GM12878 (cell line): ENCODE measurements around the gene CARMIL3. TPM values are rescaled to one million over a fixed set of nuclear protein-coding genes. Genes with fewer than 3 reads are reported as not detected.
"Not testable (repeated sequence)": the region's sequence is repeated elsewhere in the genome, so short reads cannot be mapped to it uniquely, and the experiment has no call there.

Source experiments
- ATAC-seq: fragments of 200-7000 bp; cut with Tn5 transposase; 3 replicates; pipeline ENCODE4 v1.9.1; 2020; ENCODE audit warnings: mild to moderate bottlenecking, moderate library complexity
- BruUV-seq: library from RNA; stranded (reverse); fragments of 400-500 nt; replicated peaks from 2 replicates; lab custom pipeline; 2021; lab: Mats Ljungman, UMichigan
- CTCF ChIA-PET: fragments of 300-600 bp; sonication (Branson Sonifier 250); formaldehyde crosslinking; extraction: SDS; loops from one replicate; lab custom pipeline; 2021; ENCODE audit warnings: inconsistent platforms; lab: Yijun Ruan, JAX
- POLR2A ChIA-PET: fragments of 350-600 bp; formaldehyde crosslinking; extraction: SDS; loops from one replicate; lab custom pipeline; 2021; ENCODE audit warnings: inconsistent platforms; lab: Charles Lee
- RAD21 ChIA-PET: fragments of 300-600 bp; sonication (Branson Sonifier 250); formaldehyde crosslinking; loops from one replicate; lab custom pipeline; 2023; ENCODE audit warnings: antibody characterized with exemption; ENCODE audit not compliant: unreplicated experiment; lab: Charles Lee
- SMC1A ChIA-PET: fragments of 300-600 bp; sonication (Branson Sonifier 250); formaldehyde crosslinking; loops from one replicate; lab custom pipeline; 2023; ENCODE audit not compliant: unreplicated experiment, uncharacterized antibody; lab: Charles Lee
- DNase-seq: peaks from one replicate; pipeline ENCODE4 v3.0.0-alpha.2; 2011; ENCODE audit warnings: low read depth, low spot score
- FAIRE-seq: peaks from 3 replicates; lab custom pipeline; 2011; peaks lifted over from hg19 to GRCh38; lab: Jason Lieb, UNC
- H2AFZ ChIP-seq: 2 replicates; pipeline ENCODE4 v1.6.0; 2011; ENCODE audit warnings: low read depth, low read length, control low read depth; ENCODE audit not compliant: control insufficient read depth
- H3K27ac ChIP-seq: 2 replicates; pipeline ENCODE4 v1.5.1; 2011; ENCODE audit warnings: control low read depth; ENCODE audit not compliant: control insufficient read depth, insufficient read depth
- H3K27me3 ChIP-seq, 2 experiments: replicated peaks in 1 of 2; 2 replicates each; pipeline versions ENCODE4 v1.6.0 to v1.6.1; 2011; ENCODE audit warnings: low read length in 1 of 2; ENCODE audit not compliant: control insufficient read depth in 2 of 2, insufficient read depth in 2 of 2
- H3K36me3 ChIP-seq, 2 experiments: 2 replicates each; pipeline ENCODE4 v1.5.1; 2011; ENCODE audit warnings: low read length in 1 of 2; ENCODE audit not compliant: control insufficient read depth in 2 of 2, insufficient read depth in 2 of 2
- H3K4me1 ChIP-seq: 2 replicates; pipeline ENCODE4 v1.6.1; 2011; ENCODE audit warnings: mild to moderate bottlenecking, low read length, moderate library complexity, mixed read lengths; ENCODE audit not compliant: control insufficient read depth, insufficient read depth
- H3K4me2 ChIP-seq: 2 replicates; pipeline ENCODE4 v1.6.0; 2011; ENCODE audit warnings: control low read depth; ENCODE audit not compliant: control insufficient read depth, insufficient read depth
- H3K4me3 ChIP-seq: fragments of 200-600 bp; sonication (generic); 2 replicates; pipeline ENCODE4 v1.5.1; 2016
- H3K79me2 ChIP-seq: 2 replicates; pipeline ENCODE4 v1.6.0; 2011; ENCODE audit warnings: low read length; ENCODE audit not compliant: control insufficient read depth, insufficient read depth
- H3K9ac ChIP-seq: 2 replicates; pipeline ENCODE4 v1.8.0; 2011; ENCODE audit warnings: low read length, control low read depth, mixed read lengths; ENCODE audit not compliant: control insufficient read depth, insufficient read depth
- H3K9me3 ChIP-seq: replicated peaks from 3 replicates; pipeline ENCODE4 v1.5.1; 2011; ENCODE audit warnings: mild to moderate bottlenecking, low read length; ENCODE audit not compliant: control insufficient read depth, insufficient read depth
- H4K20me1 ChIP-seq: 2 replicates; pipeline ENCODE4 v1.6.0; 2011; ENCODE audit not compliant: control insufficient read depth, insufficient read depth
- IRF4 ChIP-seq: IDR thresholded peaks from 2 replicates; pipeline ENCODE4 v1.6.1; 2011; ENCODE audit warnings: low read depth, low read length
- NR2F1 ChIP-seq: fragments of 450-650 bp; conservative IDR thresholded peaks from 2 replicates; pipeline ENCODE4 v1.6.1; 2017; ENCODE audit warnings: mild to moderate bottlenecking
- WGBS: methylation state at CpG from one replicate; pipeline ENCODE4 v1.1.6; 2016; ENCODE audit warnings: low lambda C conversion rate; ENCODE audit not compliant: insufficient replicate concordance, insufficient coverage; ENCODE audit errors: missing lambda C conversion rate; 5-methylcytosine and 5-hydroxymethylcytosine counted together
- in situ Hi-C: fragments of 300-500 bp; cut with MboI; formaldehyde crosslinking; loops from 9 replicates; pipeline ENCODE4 v1.14.3; 2018; ENCODE audit warnings: mixed read lengths
- intact Hi-C: fragments of 100-400 bp; cut with micrococcal nuclease; formaldehyde crosslinking; loops from one replicate; pipeline ENCODE4 v1.14.2; 2022; ENCODE audit not compliant: unreplicated experiment
- polyA plus RNA-seq, 11 experiments: library from polyadenylated mRNA; depleted of rRNA in 4 of 11; unstranded in 6 of 11; stranded (reverse) in 5 of 11; fragments of >200 nt; fragmentation: Nextera tagmentation in 4 of 11; fragmentation: Illumina TruSeq in 1 of 11; extraction: Ambion mirVana in 4 of 11; extraction: Trizol in 1 of 11; gene quantifications; 1 replicate in 1 of 11; 2 replicates in 10 of 11; pipeline versions ENCODE4 v1.2.1 to v1.2.3, GENCODE V29; 2011 to 2016; ENCODE audit warnings: inconsistent platforms in 2 of 11, missing spikeins in 2 of 11, low read depth in 1 of 11
- total RNA-seq, 4 experiments: library from RNA; depleted of rRNA in 3 of 4; stranded (reverse); fragments of >200 nt in 3 of 4; fragmentation: Illumina TruSeq in 1 of 4; extraction: Trizol in 1 of 4; gene quantifications; 2 replicates each; pipeline versions ENCODE4 v1.2.1 to v1.2.3, GENCODE V29; 2013 to 2021
- TF ChIP-seq, protein P1 (sequence below): IDR thresholded peaks from 2 replicates; pipeline ENCODE4 v1.6.1; 2012; ENCODE audit warnings: low read depth, low read length, improper control_type of control experiment

Gene CARMIL3
- total and polyA plus RNA-seq, 10 of the 15 experiments (the other 5 are each of a cell fraction or from before 2014, with no cell fraction given), result 0.09 to 0.32 (median 0.25) TPM; not detected in 3

DNA sequence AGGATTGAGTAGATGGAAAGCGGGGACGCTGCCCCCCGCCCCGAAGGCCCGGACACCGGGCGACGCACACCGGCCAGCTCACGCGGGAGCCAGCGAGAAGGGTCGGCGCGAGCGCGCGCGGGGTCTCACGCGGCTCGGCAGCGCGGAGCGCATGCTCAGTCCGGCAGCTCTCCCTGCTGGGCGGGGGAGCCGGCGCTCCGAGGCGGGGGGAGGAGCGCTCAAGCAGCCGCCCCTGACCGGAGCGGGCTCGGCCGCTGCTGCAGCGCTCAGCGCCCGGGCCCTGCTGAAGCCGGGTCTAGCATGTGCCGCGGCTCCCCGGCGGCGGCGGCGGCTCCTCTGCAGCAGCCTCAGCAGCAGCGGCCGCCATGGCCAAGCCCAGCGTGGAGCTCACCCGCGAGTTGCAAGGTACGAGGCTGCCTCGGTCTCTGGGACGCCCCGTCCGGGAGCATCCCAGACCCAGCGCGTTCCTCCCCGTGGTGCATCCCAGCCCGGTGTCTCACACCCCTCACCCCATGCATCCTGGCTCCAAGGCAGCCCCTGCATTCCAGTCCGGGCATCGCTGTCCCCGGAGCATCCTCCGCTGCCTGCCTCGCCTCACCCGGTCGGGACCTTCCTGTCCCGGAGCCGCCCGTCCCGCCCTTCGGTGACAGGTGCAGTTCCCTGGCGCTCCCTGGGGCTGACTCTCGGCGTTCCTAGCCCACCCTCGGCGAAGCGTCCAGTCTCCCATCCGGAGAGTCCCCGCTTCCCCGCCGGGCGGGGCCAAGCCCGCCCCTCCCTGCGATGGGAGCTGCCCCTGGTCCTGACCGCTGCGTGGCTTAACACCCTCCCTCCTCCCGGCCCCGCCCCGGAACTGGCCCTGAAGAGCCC is at the start of gene CARMIL3 (continued):
- TF ChIP-seq, protein P1, sequence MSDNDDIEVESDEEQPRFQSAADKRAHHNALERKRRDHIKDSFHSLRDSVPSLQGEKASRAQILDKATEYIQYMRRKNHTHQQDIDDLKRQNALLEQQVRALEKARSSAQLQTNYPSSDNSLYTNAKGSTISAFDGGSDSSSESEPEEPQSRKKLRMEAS, result no peak
- TF ChIP-seq NR2F1 (no peak), IRF4 (no peak)

DNA sequence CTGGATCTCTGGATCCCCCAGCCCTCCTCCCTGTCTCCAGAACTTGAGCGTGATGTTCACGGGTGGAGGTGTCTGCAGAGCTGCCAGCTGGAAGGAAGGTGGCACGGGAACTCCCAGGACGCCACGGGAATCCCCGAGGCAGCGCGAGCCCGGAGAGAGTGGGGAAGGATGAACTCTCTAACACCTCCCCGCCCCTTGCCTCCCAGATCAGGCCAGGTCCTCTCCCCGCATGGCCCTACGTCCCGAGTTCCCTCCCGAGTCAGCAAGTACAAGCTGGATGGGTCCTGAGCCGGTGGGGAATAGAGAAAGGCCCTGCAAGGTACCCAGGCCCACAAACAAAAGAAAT is 45.4 kb upstream of the CARMIL3 start:
- H3K79me2 ChIP-seq, H3K4me1 ChIP-seq, RAD21 ChIA-PET, H3K9me3 ChIP-seq, FAIRE-seq, in situ Hi-C loops, H4K20me1 ChIP-seq, H3K27me3 ChIP-seq, H3K4me3 ChIP-seq, DNase-seq, H3K27ac ChIP-seq, BruUV-seq, CTCF ChIA-PET, H3K36me3 ChIP-seq, intact Hi-C loops, H3K4me2 ChIP-seq, H2AFZ ChIP-seq, SMC1A ChIA-PET: not testable (repeated sequence)
- no CpG with 5 or more reads among the region's 15 CpGs for WGBS
- H3K9ac ChIP-seq, result peak overlapping the region; percentile 44; the same call in 1 of the 2 replicates
- POLR2A ChIA-PET, result interaction anchor here (0.6 kb wide), 1 partner anchor 57 kb away, joined by 3 read pairs; no protein-coding TSS in a partner anchor
- ATAC-seq, result peak; percentile 43
